Epithelial cell of esophagus (primary cell): ENCODE data around the gene LCMT1.

Source experiments
- DNase-seq: peaks from one replicate; pipeline ENCODE4 v3.0.0; 2010; ENCODE audit warnings: low read depth
- H3K4me3 ChIP-seq: 2 replicates; pipeline ENCODE4 v1.5.1; 2011; ENCODE audit warnings: mild to moderate bottlenecking, low read length, control low read depth
- CTCF ChIP-seq: IDR thresholded peaks from 2 replicates; pipeline ENCODE4 v1.5.1; 2011; ENCODE audit warnings: low read depth, mild to moderate bottlenecking, low read length, control low read depth, inconsistent platforms; ENCODE audit not compliant: insufficient read depth; ENCODE audit errors: missing control alignments

LCMT1 gene

DNA sequence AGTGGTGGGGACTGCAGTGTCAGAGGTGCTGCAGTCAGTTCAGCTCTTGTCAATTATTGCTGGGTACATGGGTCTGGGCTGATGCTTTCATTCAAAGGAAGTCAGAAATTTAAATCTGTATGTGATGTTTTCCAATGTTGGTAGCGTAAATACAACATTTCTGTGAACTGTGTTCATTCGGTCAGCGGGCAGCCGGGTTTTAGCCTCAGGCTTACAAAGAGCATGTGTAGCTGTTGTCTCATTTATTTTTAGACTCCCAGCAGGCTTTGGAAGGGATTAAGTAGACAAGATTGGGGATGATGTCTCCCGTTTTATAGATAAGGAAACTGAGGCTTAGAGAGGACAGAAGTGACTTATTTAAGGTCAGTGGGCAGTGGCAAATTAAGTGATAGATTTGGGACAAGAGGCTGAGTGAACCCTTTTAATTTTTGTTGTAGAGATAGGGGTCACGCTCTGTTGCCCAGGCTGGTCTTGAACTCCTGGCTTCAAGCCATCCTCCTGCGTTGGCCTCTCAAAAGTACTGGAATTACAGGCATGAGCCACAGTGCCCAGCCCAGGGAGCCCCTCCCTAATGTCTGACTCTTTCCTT, 113.3 kb downstream of the LCMT1 start:
- no peak for DNase-seq
- H3K4me3 ChIP-seq, result no peak overlapping the region
- no peak for TF ChIP-seq CTCF
